Keratinocyte (primary cell): ENCODE data around the gene SLC43A1. TPM values are rescaled to one million over a fixed set of nuclear protein-coding genes. Genes with fewer than 3 reads are reported as not detected.

ENCODE experiments used
- DNase-seq: peaks from one replicate; pipeline ENCODE4 v3.0.0-alpha.2; 2011; ENCODE audit warnings: low read depth, missing footprints, low spot score
- FAIRE-seq: peaks from 2 replicates; lab custom pipeline; 2011; peaks lifted over from hg19 to GRCh38; lab: Jason Lieb, UNC
- H2AFZ ChIP-seq: 2 replicates; pipeline ENCODE4 v1.6.0; 2012; ENCODE audit warnings: low read length, control low read depth, inconsistent platforms; ENCODE audit not compliant: control insufficient read depth
- H3K27ac ChIP-seq: 2 replicates; pipeline ENCODE4 v1.5.1; 2011; ENCODE audit warnings: low read length; ENCODE audit not compliant: control insufficient read depth, insufficient read depth
- H3K27me3 ChIP-seq: 3 replicates; pipeline ENCODE4 v1.6.0; 2011; ENCODE audit warnings: low read length; ENCODE audit not compliant: control insufficient read depth, insufficient read depth; ENCODE audit errors: extremely low read depth
- H3K36me3 ChIP-seq, 2 experiments: 2 replicates in 1 of 2; 3 replicates in 1 of 2; pipeline ENCODE4 v1.5.1; 2011; ENCODE audit warnings: low read length in 2 of 2, mild to moderate bottlenecking in 1 of 2; ENCODE audit not compliant: control insufficient read depth in 2 of 2, insufficient read depth in 2 of 2; ENCODE audit errors: extremely low read depth in 1 of 2
- H3K4me1 ChIP-seq: 3 replicates; pipeline ENCODE4 v1.5.1; 2011; ENCODE audit warnings: low read length; ENCODE audit not compliant: control insufficient read depth, insufficient read depth; ENCODE audit errors: extremely low read depth
- H3K4me2 ChIP-seq: 3 replicates; pipeline ENCODE4 v1.6.0; 2011; ENCODE audit warnings: low read depth, low read length; ENCODE audit not compliant: control insufficient read depth, insufficient read depth; ENCODE audit errors: extremely low read depth
- H3K4me3 ChIP-seq, 3 experiments: fragments of 200-600 bp in 1 of 3; sonication (generic) in 1 of 3; 2 replicates in 2 of 3; 3 replicates in 1 of 3; pipeline ENCODE4 v1.5.1; 2011 to 2016; ENCODE audit warnings: low read length in 3 of 3, mild to moderate bottlenecking in 3 of 3, control low read depth in 2 of 3, inconsistent platforms in 1 of 3, low read depth in 1 of 3, mixed read lengths in 1 of 3, mixed run types in 1 of 3, moderate library complexity in 1 of 3; ENCODE audit not compliant: control insufficient read depth in 2 of 3, insufficient read depth in 2 of 3; ENCODE audit errors: extremely low read depth in 1 of 3
- H3K79me2 ChIP-seq: 2 replicates; pipeline ENCODE4 v1.6.0; 2012; ENCODE audit warnings: low read length; ENCODE audit not compliant: control insufficient read depth, insufficient read depth
- H3K9ac ChIP-seq: 3 replicates; pipeline ENCODE4 v1.6.0; 2011; ENCODE audit warnings: low read length; ENCODE audit not compliant: control insufficient read depth, insufficient read depth; ENCODE audit errors: extremely low read depth
- H3K9me1 ChIP-seq: 3 replicates; pipeline ENCODE4 v1.6.0; 2011; ENCODE audit warnings: low read length; ENCODE audit not compliant: control insufficient read depth, insufficient read depth; ENCODE audit errors: extremely low read depth
- H3K9me3 ChIP-seq: 2 replicates; pipeline ENCODE4 v1.5.1; 2012; ENCODE audit warnings: low read depth, low read length; ENCODE audit not compliant: control insufficient read depth
- H4K20me1 ChIP-seq: 3 replicates; pipeline ENCODE4 v1.6.0; 2011; ENCODE audit warnings: low read length; ENCODE audit not compliant: control insufficient read depth, insufficient read depth; ENCODE audit errors: extremely low read depth
- CTCF ChIP-seq, 3 experiments: IDR thresholded peaks in 1 of 3; conservative IDR thresholded peaks in 1 of 3; optimal IDR thresholded peaks in 1 of 3; 2 replicates in 2 of 3; 3 replicates in 1 of 3; pipeline versions ENCODE3 to v1.5.1; 2011; ENCODE audit warnings: low read length in 3 of 3, mild to moderate bottlenecking in 3 of 3, moderate library complexity in 2 of 3, control low read depth in 1 of 3, inconsistent platforms in 1 of 3; ENCODE audit not compliant: insufficient read depth in 2 of 3; ENCODE audit errors: extremely low read depth in 1 of 3
- EZH2 ChIP-seq: IDR thresholded peaks from one replicate; pipeline ENCODE4 v1.6.1; 2012; ENCODE audit warnings: inconsistent platforms, mild to moderate bottlenecking, low read length, moderate library complexity
- dilution Hi-C: fragments of 300-500 bp; cut with MboI; formaldehyde crosslinking; loops from one replicate; pipeline ENCODE4 v1.7.0; 2020; ENCODE audit warnings: low sequenced_read_pairs; ENCODE audit not compliant: extremely low pct_ligation_motif_present
- polyA plus RNA-seq, 5 experiments: library from polyadenylated mRNA; depleted of rRNA in 3 of 5; stranded (reverse) in 3 of 5; stranded (forward) in 1 of 5; unstranded in 1 of 5; fragments of >200 nt; gene quantifications; 1 replicate in 1 of 5; 2 replicates in 3 of 5; 3 replicates in 1 of 5; pipeline versions ENCODE4 v1.2.1 to v1.2.3, GENCODE V29; 2011 to 2012; ENCODE audit warnings: missing spikeins in 2 of 5, low read depth in 1 of 5, low replicate concordance in 1 of 5

The SLC43A1 gene
- polyA plus RNA-seq, 1 donor (not counting 4 experiments of a cell fraction or from before 2014, with no cell fraction given) = 0.75 TPM

- no peak overlapping the region for H3K9ac ChIP-seq
- no peaks in the 10 kb centered on the region for H3K4me1 ChIP-seq
- no peak overlapping the region for H3K4me2 ChIP-seq
- no peak overlapping the region for H3K4me3 ChIP-seq
- no peaks in the 10 kb centered on the region for H3K9me1 ChIP-seq
- no peak overlapping the region for H3K27ac ChIP-seq
- no peak overlapping the region for H2AFZ ChIP-seq
- TF ChIP-seq EZH2 = no peak
- no peak for TF ChIP-seq CTCF (optimal IDR thresholded peaks at IDR 0.05 in 1 of 3, IDR thresholded peaks at IDR 0.05 in 1 of 3, conservative IDR thresholded peaks at IDR 0.05 in 1 of 3; ENCODE audit: extremely low read depth in 1 of 3, insufficient read depth in 2 of 3, low read length in 3 of 3)
- H3K27me3 ChIP-seq = peaks cover 19% of the 10 kb centered on the region
- DNase-seq (no peak), FAIRE-seq (no peak)
- no peaks in the 10 kb centered on the region for H3K9me3 ChIP-seq
- H3K36me3 ChIP-seq = no peaks in the 10 kb centered on the region
- no peaks in the 10 kb centered on the region for H4K20me1 ChIP-seq
- dilution Hi-C loops = no loop called here
- H3K79me2 ChIP-seq = no peaks in the 10 kb centered on the region
Measured at GRCh38 chr11:57481915-57482781, 33.4 kb downstream of the SLC43A1 start.

- Histone ChIP-seq H2AFZ (no peak overlapping the region), H3K4me3 (no peak overlapping the region), H3K9ac (no peak overlapping the region), H3K36me3 (no peaks in the 10 kb centered on the region), H3K27ac (no peak overlapping the region), H3K4me1 (peaks cover 3% of the 10 kb centered on the region), H3K9me1 (no peaks in the 10 kb centered on the region), H3K79me2 (no peaks in the 10 kb centered on the region), H3K9me3 (no peaks in the 10 kb centered on the region), H4K20me1 (no peaks in the 10 kb centered on the region), H3K4me2 (no peak overlapping the region), H3K27me3 (peaks cover 26% of the 10 kb centered on the region)
- no peak for FAIRE-seq
- dilution Hi-C loops = no loop called here
- no peak for DNase-seq
- no peak for TF ChIP-seq CTCF (optimal IDR thresholded peaks at IDR 0.05 in 1 of 3, IDR thresholded peaks at IDR 0.05 in 1 of 3, conservative IDR thresholded peaks at IDR 0.05 in 1 of 3; ENCODE audit: extremely low read depth in 1 of 3, insufficient read depth in 2 of 3, low read length in 3 of 3)
- TF ChIP-seq EZH2 = no peak
Measured at GRCh38 chr11:57481315-57481714, 34.2 kb downstream of the SLC43A1 start.
